Thymus (tissue), 11 donors: ENCODE data around the gene BZW1. TPM values are rescaled to one million over a fixed set of nuclear protein-coding genes. Genes with fewer than 3 reads are reported as not detected.
A peak's percentile ranks its signal among the peaks of the same experiment; 100 is the strongest.
"Not testable (repeated sequence)": the region's sequence is repeated elsewhere in the genome, so short reads cannot be mapped to it uniquely, and the experiment has no call there.

Experiments used
- DNase-seq, 9 donors: peaks; one replicate each; pipeline ENCODE4 v3.0.0-alpha.2; 2013; ENCODE audit warnings: low spot score in 9 of 9, low read depth in 6 of 9, missing footprints in 1 of 9
- H3K27ac ChIP-seq, 2 donors: one replicate each; pipeline ENCODE4 v1.5.1; 2013; ENCODE audit warnings: control low read depth in 1 of 2, low read depth in 1 of 2, low read length in 1 of 2, mild to moderate bottlenecking in 1 of 2, moderate library complexity in 1 of 2
- H3K27me3 ChIP-seq, 2 donors: one replicate each; pipeline ENCODE4 v1.5.1; 2013; ENCODE audit warnings: low read length in 1 of 2; ENCODE audit not compliant: control insufficient read depth in 2 of 2, insufficient read depth in 1 of 2
- H3K36me3 ChIP-seq, 2 donors: one replicate each; pipeline ENCODE4 v1.5.1; 2013; ENCODE audit warnings: low read length in 1 of 2, mild to moderate bottlenecking in 1 of 2, moderate library complexity in 1 of 2; ENCODE audit not compliant: control insufficient read depth in 2 of 2, insufficient read depth in 2 of 2
- H3K4me1 ChIP-seq, 2 donors: one replicate each; pipeline ENCODE4 v1.5.1; 2013; ENCODE audit warnings: low read length in 2 of 2; ENCODE audit not compliant: control insufficient read depth in 2 of 2, insufficient read depth in 2 of 2
- H3K4me3 ChIP-seq, 2 donors: one replicate each; pipeline ENCODE4 v1.5.1; 2013; ENCODE audit warnings: low read length in 2 of 2, control low read depth in 1 of 2, mild to moderate bottlenecking in 1 of 2
- H3K9me3 ChIP-seq, 2 donors: one replicate each; pipeline ENCODE4 v1.5.1; 2013; ENCODE audit warnings: low read length in 1 of 2, mild to moderate bottlenecking in 1 of 2; ENCODE audit not compliant: control insufficient read depth in 2 of 2, insufficient read depth in 1 of 2
- WGBS: extraction: QIAGEN DNeasy Blood & Tissue Kit; methylation state at CpG from one replicate; pipeline ENCODE4 v1.1.7; 2013; 5-methylcytosine and 5-hydroxymethylcytosine counted together
- polyA plus RNA-seq: library from polyadenylated mRNA; stranded (reverse); fragments of 200-250 nt; gene quantifications from one replicate; pipeline ENCODE4 v1.2.3, GENCODE V29; 2013
- total RNA-seq: library from RNA; stranded (reverse); fragments of 120-200 nt; gene quantifications from one replicate; pipeline ENCODE4 v1.2.4, GENCODE V29; 2013
- donor health status: healthy.

BZW1 gene
- total and polyA plus RNA-seq, 2 donors: 119 to 257 TPM

GRCh38 chr2:200798514-200798913 is 13.2 kb upstream of the BZW1 start:
- WGBS: 94% methylated on average over 1 of the region's 1 CpG
- Histone ChIP-seq H3K4me1 (no peaks in the 10 kb centered on the region), H3K27ac (no peak overlapping the region), H3K4me3 (no peak overlapping the region), H3K27me3 (no peaks in the 10 kb centered on the region), H3K9me3 (no peaks in the 10 kb centered on the region), H3K36me3 (peaks cover 0 to 5% of the 10 kb centered on the region in 2 donors)
- DNase-seq: no peak

DNA sequence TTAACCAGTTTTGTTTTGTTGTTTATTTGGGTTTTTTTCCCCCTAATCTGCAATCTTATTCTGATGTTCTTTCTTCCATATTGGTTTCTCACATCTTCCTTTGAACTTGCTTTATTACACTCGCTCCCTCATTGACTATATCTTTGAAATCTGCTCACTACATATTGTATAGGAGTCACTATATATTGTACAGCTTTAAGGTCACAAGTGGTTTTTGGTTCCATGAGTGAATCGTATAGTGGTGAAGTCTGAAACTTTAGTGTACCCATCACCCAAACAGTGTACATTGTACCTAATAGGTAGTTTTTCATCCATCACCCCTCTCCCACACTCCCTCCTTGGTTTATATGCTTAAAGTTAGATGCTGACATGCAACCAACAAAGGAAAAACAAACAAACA is 11.3 kb upstream of the BZW1 start:
- Histone ChIP-seq H3K4me1 (no peaks in the 10 kb centered on the region), H3K4me3 (no peak overlapping the region), H3K9me3 (no peaks in the 10 kb centered on the region), H3K27me3 (no peaks in the 10 kb centered on the region), H3K36me3 (no peaks in the 10 kb centered on the region), H3K27ac (no peak overlapping the region)
- DNase-seq: no peak
- WGBS: 96% methylated on average over 2 of the region's 2 CpGs

- not testable (repeated sequence) for H3K36me3 ChIP-seq
Measured at GRCh38 chr2:200801431-200801830, 10.3 kb upstream of the BZW1 start.

DNA sequence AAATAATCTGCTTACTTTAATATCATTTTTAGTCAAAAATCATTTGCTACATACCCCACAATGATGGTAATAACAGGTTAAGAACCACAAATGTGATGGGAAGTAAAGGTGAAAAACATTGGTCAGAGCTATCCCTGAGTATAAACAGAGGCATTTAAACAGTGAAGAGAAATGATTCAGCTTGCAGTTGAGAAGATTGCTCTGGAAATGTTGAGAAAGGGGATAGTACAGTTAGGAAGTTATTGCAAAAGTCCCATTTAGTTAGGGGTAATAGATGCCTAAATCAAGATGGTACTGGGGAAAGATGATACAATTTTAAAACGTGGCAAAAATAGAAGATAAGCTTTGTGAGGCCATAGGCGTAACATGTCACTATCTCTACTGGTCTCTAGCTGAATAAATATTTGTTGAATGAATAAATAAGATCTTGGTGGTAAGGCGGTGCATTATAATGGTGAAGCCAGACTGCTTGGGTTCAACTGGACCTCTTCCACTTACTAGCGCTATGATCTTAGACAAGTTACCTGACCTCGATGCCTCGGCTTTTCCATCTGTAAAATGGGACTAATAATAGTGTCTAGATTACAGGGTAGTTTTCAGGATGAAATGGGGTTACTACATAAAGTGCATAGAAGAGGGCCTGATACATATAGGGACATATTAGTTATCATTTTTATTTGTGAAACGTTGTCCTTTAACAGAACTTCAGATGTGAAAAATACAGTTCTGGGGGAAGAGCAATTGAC is 2.0 kb upstream of the BZW1 start:
- H3K36me3 ChIP-seq: peaks cover 6 to 13% of the 10 kb centered on the region in 2 donors
- no peak overlapping the region for H3K4me3 ChIP-seq
- no peak overlapping the region for H3K27ac ChIP-seq
- H3K9me3 ChIP-seq: no peaks in the 10 kb centered on the region
- 97% methylated on average over 7 of the region's 7 CpGs for WGBS
- H3K4me1 ChIP-seq: peaks cover 9 to 17% of the 10 kb centered on the region in 2 donors
- H3K27me3 ChIP-seq: no peaks in the 10 kb centered on the region
- no peak for DNase-seq

More at GRCh38 chr2:200801431-200801830, 10.3 kb upstream of the BZW1 start:
- not testable (repeated sequence) for H3K4me3 ChIP-seq, H3K27me3 ChIP-seq, H3K27ac ChIP-seq, DNase-seq, H3K4me1 ChIP-seq, H3K9me3 ChIP-seq
- WGBS: no CpG with 5 or more reads among the region's 1 CpG

- 75% methylated on average over 6 of the region's 6 CpGs for WGBS
- peak overlapping the region; percentile 82 to 94 for H3K4me3 ChIP-seq
- peak overlapping the region; percentile 61 to 86 for H3K27ac ChIP-seq
Measured at GRCh38 chr2:200810252-200810997, 1.3 kb upstream of the BZW1 start.

GRCh38 chr2:200810998-200811332 is 745 bp upstream of the BZW1 start:
- Histone ChIP-seq H3K27ac (peak overlapping the region; percentile 61 to 86), H3K4me1 (peaks cover 9 to 17% of the 10 kb centered on the region in 2 donors), H3K9me3 (no peaks in the 10 kb centered on the region), H3K4me3 (peak overlapping the region; percentile 82 to 94), H3K36me3 (peaks cover 14 to 26% of the 10 kb centered on the region in 2 donors), H3K27me3 (no peaks in the 10 kb centered on the region)
- no peak for DNase-seq
- WGBS: 13% methylated on average over 11 of the region's 11 CpGs

More at GRCh38 chr2:200810252-200810997, 1.3 kb upstream of the BZW1 start:
- H3K36me3 ChIP-seq: peaks cover 12 to 20% of the 10 kb centered on the region in 2 donors
- H3K4me1 ChIP-seq: peaks cover 9 to 17% of the 10 kb centered on the region in 2 donors
- DNase-seq: peak in 2 of 9 donors; percentile 2 to 8
- no peaks in the 10 kb centered on the region for H3K27me3 ChIP-seq
- no peaks in the 10 kb centered on the region for H3K9me3 ChIP-seq

- Histone ChIP-seq H3K27me3 (no peaks in the 10 kb centered on the region), H3K36me3 (peaks cover 25 to 40% of the 10 kb centered on the region in 2 donors), H3K27ac (peak overlapping the region; percentile 98 to 99), H3K9me3 (no peaks in the 10 kb centered on the region), H3K4me3 (peak overlapping the region; percentile 82 to 94), H3K4me1 (peaks cover 9 to 17% of the 10 kb centered on the region in 2 donors)
- 1% methylated on average over 70 of the region's 70 CpGs for WGBS
- peak; percentile 16 to 65 (median 48) for DNase-seq
Measured at GRCh38 chr2:200812122-200813022, 662 bp downstream of the BZW1 start.

GRCh38 chr2:200814276-200814815 is 2.6 kb downstream of the BZW1 start:
- WGBS: 91% methylated on average over 3 of the region's 3 CpGs
- Histone ChIP-seq H3K27ac (no peak overlapping the region), H3K4me3 (no peak overlapping the region), H3K36me3 (peaks cover 39 to 59% of the 10 kb centered on the region in 2 donors), H3K9me3 (no peaks in the 10 kb centered on the region), H3K27me3 (no peaks in the 10 kb centered on the region), H3K4me1 (peaks cover 9 to 17% of the 10 kb centered on the region in 2 donors)
- DNase-seq: no peak
